Measurements from ENCODE around the gene BEND7.

DNA sequence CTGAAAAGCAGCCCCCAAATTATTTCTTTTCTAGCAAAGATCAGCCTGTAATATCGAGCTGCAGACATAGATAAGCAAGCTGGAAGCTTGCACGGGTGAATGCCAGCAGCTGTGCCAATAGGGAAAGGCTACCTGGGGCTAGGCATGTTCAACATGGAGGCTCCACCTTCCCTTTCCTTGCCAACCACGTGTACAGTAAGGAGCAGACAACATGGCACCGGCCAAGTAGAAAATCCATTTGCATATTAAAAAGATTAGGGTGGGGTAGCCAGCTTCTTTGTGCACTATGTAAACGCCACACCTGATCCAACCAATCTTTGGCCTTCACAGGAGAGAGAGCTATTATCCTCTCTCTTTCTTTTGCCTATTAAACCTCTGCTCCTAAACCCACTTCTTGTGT lies 124.0 kb downstream of the BEND7 start:
- TF ChIP-seq POLR2A (IDR thresholded peaks at IDR 0.05; ENCODE audit: low read length) (no peak), GATA1 (IDR thresholded peaks at IDR 0.05; ENCODE audit: low read depth, low read length) (no peak)

Data from erythroblast (primary cell).